Neural cell (in vitro differentiated cells): Measurements from ENCODE around the gene MUSTN1.

ENCODE experiments used
- CTCF ChIP-seq: fragments of 450-650 bp; IDR thresholded peaks from 2 replicates; pipeline ENCODE4 v1.5.1; 2014; ENCODE audit warnings: antibody characterized with exemption, mild to moderate bottlenecking, moderate library complexity; ENCODE audit not compliant: poor library complexity, severe bottlenecking
- EP300 ChIP-seq: fragments of 450-650 bp; conservative IDR thresholded peaks from 2 replicates; pipeline ENCODE4 v1.6.1; 2014; ENCODE audit warnings: antibody characterized with exemption, mild to moderate bottlenecking, moderate library complexity; ENCODE audit not compliant: poor library complexity, severe bottlenecking
- EZH2 ChIP-seq: fragments of 200-600, 300-800 bp; shearing (Covaris generic), sonication (generic); IDR thresholded peaks from 2 replicates; pipeline ENCODE4 v1.6.1; 2014; ENCODE audit warnings: antibody characterized with exemption, low read length, borderline replicate concordance, mild to moderate bottlenecking; ENCODE audit not compliant: insufficient read depth, poor library complexity, severe bottlenecking
- MXI1 ChIP-seq: fragments of 450-650 bp; conservative IDR thresholded peaks from 2 replicates; pipeline ENCODE4 v1.6.1; 2014; ENCODE audit warnings: antibody characterized with exemption, mild to moderate bottlenecking; ENCODE audit not compliant: poor library complexity, severe bottlenecking
- RAD21 ChIP-seq: fragments of 450-650 bp; conservative IDR thresholded peaks from 2 replicates; pipeline ENCODE4 v1.6.1; 2014; ENCODE audit warnings: antibody characterized with exemption, mild to moderate bottlenecking, moderate library complexity
- TAF1 ChIP-seq: IDR thresholded peaks from 2 replicates; pipeline ENCODE4 v1.6.1; 2012; ENCODE audit warnings: low read depth

- TF ChIP-seq CTCF (no peak), TAF1 (no peak), EZH2 (no peak), EP300 (no peak), RAD21 (no peak), MXI1 (no peak)
Observed at GRCh38 chr3:52794612-52795099, 40.2 kb downstream of the MUSTN1 start, which contains the start of gene ITIH3.
